ENCODE data around the gene CELSR1. TPM values are rescaled to one million over a fixed set of nuclear protein-coding genes. Genes with fewer than 3 reads are reported as not detected.

The CELSR1 gene
- total RNA-seq, 4 donors from 2014 or later, result 31.7 to 72.7 (median 54.1) TPM

DNA sequence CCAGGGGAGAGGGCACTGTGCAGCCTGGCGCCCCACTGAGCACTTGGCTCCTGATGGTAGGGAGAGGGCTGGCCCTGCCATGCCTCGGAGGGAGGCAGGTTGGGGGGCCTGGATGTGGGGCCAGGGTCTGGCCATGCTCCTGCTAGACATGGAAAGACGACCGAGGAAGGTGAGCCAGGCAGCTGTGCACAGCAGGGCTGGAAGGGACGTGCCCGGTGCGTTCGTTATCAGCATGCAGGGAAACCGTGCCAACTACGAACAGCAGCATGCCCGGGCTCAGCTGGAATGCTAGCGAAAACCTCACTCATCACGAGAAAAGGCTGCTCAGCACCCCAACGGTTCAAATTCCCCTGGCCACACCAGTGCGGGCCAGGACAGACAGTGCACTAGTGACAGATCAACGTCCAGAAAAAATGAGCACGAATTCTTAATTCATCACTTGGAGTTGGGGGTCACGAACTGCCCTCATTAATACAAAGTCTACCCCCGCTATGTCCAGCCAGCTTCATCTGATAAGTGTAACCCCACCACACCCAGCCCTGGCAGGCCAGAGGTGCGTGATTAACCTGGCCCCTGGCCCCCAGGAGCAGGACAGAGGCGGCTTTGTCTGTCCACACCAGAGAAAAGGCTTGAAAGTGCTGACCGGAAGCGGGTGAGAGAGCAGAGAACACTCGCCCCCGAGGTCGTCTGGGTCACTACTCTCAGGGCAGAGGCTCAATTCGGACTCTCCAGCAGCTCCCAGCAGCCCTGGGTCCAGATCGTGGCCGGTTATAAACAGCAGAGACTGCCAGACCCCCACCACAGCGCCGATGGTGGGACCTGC is 84.2 kb downstream of the CELSR1 start:
- 53 to 57% methylated on average over 29 to 31 of the region's 31 CpGs for WGBS, 2 donors
- no peak for TF ChIP-seq POLR2A (IDR thresholded peaks at IDR 0.05)
- TF ChIP-seq, protein P1, sequence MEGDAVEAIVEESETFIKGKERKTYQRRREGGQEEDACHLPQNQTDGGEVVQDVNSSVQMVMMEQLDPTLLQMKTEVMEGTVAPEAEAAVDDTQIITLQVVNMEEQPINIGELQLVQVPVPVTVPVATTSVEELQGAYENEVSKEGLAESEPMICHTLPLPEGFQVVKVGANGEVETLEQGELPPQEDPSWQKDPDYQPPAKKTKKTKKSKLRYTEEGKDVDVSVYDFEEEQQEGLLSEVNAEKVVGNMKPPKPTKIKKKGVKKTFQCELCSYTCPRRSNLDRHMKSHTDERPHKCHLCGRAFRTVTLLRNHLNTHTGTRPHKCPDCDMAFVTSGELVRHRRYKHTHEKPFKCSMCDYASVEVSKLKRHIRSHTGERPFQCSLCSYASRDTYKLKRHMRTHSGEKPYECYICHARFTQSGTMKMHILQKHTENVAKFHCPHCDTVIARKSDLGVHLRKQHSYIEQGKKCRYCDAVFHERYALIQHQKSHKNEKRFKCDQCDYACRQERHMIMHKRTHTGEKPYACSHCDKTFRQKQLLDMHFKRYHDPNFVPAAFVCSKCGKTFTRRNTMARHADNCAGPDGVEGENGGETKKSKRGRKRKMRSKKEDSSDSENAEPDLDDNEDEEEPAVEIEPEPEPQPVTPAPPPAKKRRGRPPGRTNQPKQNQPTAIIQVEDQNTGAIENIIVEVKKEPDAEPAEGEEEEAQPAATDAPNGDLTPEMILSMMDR (IDR thresholded peaks at IDR 0.05), result no peak
- DNase-seq (ENCODE audit: low spot score in 2 of 2), result no peak
- H3K4me3 ChIP-seq (ENCODE audit: low read depth, poor library complexity, severe bottlenecking), result no peak overlapping the region
- intact Hi-C loops (cut with DNase I; ENCODE audit: low total_unique reads), result no loop called here

DNA sequence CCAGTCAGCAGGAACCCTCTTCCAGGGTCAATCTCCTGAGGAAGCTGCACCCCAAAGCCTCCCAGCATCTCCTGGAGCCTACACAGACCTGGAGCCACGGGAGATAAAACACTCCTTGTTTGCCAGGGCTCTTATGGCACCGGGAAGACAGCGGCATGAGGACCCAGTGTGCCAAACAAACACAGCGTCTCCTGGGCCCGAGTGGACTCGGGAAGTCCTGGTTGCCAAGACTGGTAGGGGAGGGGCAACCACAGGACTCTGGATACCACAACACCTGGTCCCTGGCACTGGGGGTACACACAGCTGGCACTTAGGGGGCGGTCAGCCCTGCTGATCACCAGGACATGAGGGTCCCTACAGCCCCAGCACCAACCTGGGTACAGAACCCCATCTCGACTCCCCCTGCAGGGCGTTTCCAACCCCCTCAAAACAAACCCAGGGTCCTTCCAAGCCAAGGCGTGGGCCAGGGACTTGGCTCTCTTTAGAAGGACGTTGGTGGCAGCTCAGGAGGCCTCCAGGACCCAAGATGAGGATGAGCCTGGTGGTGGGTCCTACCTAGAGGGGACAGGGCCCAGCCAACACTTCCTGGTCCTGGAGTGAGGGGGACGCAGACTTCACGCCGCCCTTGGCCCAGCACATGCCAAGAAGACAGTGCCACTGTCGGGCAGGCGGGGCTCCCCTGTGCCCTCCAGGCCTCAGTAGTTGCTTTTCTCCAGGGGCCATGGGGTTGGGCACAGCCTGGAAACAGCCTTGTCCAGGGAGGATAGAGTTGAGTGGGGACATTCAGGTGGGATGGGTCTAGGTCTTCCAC is 85.0 kb downstream of the CELSR1 start:
- WGBS, 2 donors, result 59 to 69% methylated on average over 13 to 16 of the region's 16 CpGs
- TF ChIP-seq POLR2A (IDR thresholded peaks at IDR 0.05), result no peak
- TF ChIP-seq, protein P1 (IDR thresholded peaks at IDR 0.05), result no peak
- no peak for DNase-seq (ENCODE audit: low spot score in 2 of 2)
- intact Hi-C loops (cut with DNase I; ENCODE audit: low total_unique reads), result no loop called here
- H3K4me3 ChIP-seq (ENCODE audit: low read depth, poor library complexity, severe bottlenecking), result no peak overlapping the region

DNA sequence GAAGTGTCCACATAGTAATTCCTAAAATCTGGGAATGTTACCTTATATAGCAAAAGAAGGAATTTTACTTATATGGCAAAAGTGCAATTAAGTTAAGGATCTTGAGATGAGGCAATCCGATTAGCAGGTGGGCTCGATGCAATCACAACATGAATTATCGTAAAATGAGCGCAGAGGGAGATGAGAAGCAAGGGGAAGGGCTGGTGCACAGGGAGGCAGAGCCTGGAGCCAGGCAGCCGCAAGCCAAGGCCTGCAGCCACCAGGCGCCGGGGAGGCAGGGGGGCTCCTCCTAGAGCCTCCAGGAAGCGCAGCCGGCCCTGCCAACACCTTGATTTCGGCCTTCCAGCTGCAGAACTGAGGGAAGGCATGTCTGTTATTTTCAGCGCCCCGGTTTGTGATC is 85.7 kb downstream of the CELSR1 start:
- WGBS, 2 donors, result 63 to 67% methylated on average over 12 of the region's 12 CpGs
- intact Hi-C loops (cut with DNase I; ENCODE audit: low total_unique reads), result no loop called here
- DNase-seq (ENCODE audit: low spot score in 2 of 2), result no peak
- H3K4me3 ChIP-seq (ENCODE audit: low read depth, poor library complexity, severe bottlenecking), result no peak overlapping the region
- TF ChIP-seq, protein P1 (IDR thresholded peaks at IDR 0.05), result no peak
- no peak for TF ChIP-seq POLR2A (IDR thresholded peaks at IDR 0.05)

DNA sequence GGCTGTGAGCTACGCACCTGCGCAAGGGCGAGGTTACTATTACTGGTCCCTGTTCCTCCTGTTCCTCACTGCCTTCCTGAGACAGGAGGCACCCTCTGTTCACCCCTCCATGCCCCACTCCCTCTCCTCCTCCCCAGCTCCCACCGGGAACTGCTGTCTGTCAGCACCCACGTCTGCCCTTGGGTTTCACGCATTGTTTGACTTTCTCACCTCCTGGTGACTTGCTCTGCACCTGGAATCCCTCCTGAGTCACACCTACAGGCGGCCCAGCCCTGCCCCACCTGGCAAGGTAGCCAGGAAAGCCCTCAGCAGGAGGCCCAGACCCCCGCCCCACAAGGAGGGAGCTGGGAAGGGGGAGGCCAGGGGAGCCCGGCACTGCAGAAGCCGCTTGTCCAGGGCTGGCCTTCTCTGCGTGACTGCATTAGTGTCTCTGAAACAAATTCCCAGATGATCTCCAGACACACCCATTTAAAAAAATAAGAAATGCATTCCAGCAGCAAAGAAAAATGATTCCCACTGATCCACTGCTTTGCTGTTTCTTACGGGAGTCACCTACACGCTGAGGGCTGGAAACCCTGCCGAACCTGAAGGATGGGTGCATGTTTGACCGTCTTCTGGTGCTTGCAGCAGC is 86.4 kb downstream of the CELSR1 start:
- no peak overlapping the region for H3K4me3 ChIP-seq (ENCODE audit: low read depth, poor library complexity, severe bottlenecking)
- no peak for TF ChIP-seq POLR2A (IDR thresholded peaks at IDR 0.05)
- TF ChIP-seq, protein P1 (IDR thresholded peaks at IDR 0.05), result no peak
- no peak for DNase-seq (ENCODE audit: low spot score in 2 of 2)
- WGBS, 2 donors, result 45 to 46% methylated on average over 14 to 15 of the region's 15 CpGs
- intact Hi-C loops (cut with DNase I; ENCODE audit: low total_unique reads), result no loop called here

DNA sequence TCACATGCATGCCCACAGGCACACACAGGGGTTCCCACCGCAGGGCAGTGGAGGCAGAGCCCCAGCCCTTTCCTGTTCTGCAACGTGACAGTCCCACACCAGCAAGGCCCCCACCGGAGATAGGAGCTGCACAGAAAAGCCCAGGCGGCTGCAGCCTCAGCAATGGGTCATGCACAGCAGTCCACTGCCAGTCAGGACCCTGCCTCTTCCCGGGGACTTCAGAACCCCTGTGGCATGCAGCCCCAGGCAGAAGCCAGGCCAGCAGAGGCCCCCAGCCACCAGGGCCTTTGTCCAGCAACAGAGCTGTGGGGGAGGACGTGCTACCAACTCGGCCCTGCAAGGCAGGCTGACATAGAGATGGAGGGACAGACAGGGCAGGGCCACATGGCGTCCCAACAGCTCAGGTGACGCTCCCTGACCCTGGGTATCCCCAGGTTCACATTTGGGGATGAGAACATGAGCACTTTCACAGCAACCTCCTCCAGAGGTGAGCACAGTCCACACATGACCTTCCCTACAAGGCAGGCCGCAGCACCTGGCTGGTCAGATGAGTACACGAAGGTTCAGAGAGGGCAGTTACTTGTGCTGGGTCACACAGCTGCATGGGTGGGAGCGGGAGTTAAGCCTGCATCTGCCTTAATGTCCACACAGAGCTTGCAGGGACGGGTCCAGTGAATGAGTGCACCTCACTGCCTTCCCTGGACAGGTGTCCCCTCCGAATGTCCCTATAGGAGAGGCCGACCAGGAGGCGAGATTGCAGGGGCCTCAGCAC is 87.3 kb downstream of the CELSR1 start:
- TF ChIP-seq POLR2A (IDR thresholded peaks at IDR 0.05), result no peak
- TF ChIP-seq, protein P1 (IDR thresholded peaks at IDR 0.05), result no peak
- DNase-seq (ENCODE audit: low spot score in 2 of 2), result no peak
- intact Hi-C loops (cut with DNase I; ENCODE audit: low total_unique reads), result no loop called here
- WGBS, 2 donors, result 85% methylated on average over 13 to 16 of the region's 16 CpGs
- H3K4me3 ChIP-seq (ENCODE audit: low read depth, poor library complexity, severe bottlenecking), result no peak overlapping the region

Measured in lower leg skin (tissue), 4 donors.